WTC11 (cell line): ENCODE results near the gene ATP11A. TPM values are rescaled to one million over a fixed set of nuclear protein-coding genes. Genes with fewer than 3 reads are reported as not detected.
A peak's percentile ranks its signal among the peaks of the same experiment; 100 is the strongest.

ENCODE experiments used
- ATAC-seq: fragments of 200-7000 bp; cut with Tn5 transposase; 2 replicates; pipeline ENCODE4 v1.10.0; 2021; ENCODE audit warnings: mild to moderate bottlenecking, moderate library complexity
- CTCF ChIA-PET: fragments of 300-600 bp; sonication (Branson Sonifier 250); formaldehyde crosslinking; loops from one replicate; lab custom pipeline; 2021; ENCODE audit warnings: antibody characterized with exemption; lab: Charles Lee
- POLR2A ChIA-PET: fragments of 350-600 bp; sonication (Branson Sonifier 250); formaldehyde crosslinking; loops from one replicate; lab custom pipeline; 2021; ENCODE audit warnings: antibody characterized with exemption; lab: Charles Lee
- DNase-seq: peaks from one replicate; pipeline ENCODE4 v3.0.0; 2021; ENCODE audit warnings: low spot score
- H3K27ac Mint-ChIP-seq: 2 replicates; pipeline ENCODE4 v1.8.0; 2021; ENCODE audit warnings: mixed read lengths
- H3K27me3 Mint-ChIP-seq: 2 replicates; pipeline ENCODE4 v1.8.0; 2021; ENCODE audit warnings: low read depth, mild to moderate bottlenecking, moderate library complexity, mixed read lengths
- H3K36me3 Mint-ChIP-seq: 2 replicates; pipeline ENCODE4 v1.8.0; 2021; ENCODE audit warnings: mixed read lengths
- H3K4me1 Mint-ChIP-seq: 2 replicates; pipeline ENCODE4 v1.8.0; 2022; ENCODE audit warnings: mixed read lengths
- H3K4me3 Mint-ChIP-seq: 2 replicates; pipeline ENCODE4 v1.8.0; 2021; ENCODE audit warnings: mild to moderate bottlenecking, moderate library complexity, mixed read lengths
- H3K9me3 Mint-ChIP-seq: 2 replicates; pipeline ENCODE4 v1.8.0; 2021; ENCODE audit warnings: mixed read lengths
- AR ChIP-seq: fragments of 250-450 bp; sonication (Bioruptor Pico); IDR thresholded peaks from 2 replicates; pipeline ENCODE4 v1.9.0; 2021; ENCODE audit warnings: mild to moderate bottlenecking
- ATF2 ChIP-seq: sonication (generic); formaldehyde crosslinking; IDR thresholded peaks from 2 replicates; pipeline ENCODE4 v1.8.1; 2022; ENCODE audit warnings: low read depth, missing genetic modification reagents, borderline replicate concordance
- ATF6 ChIP-seq: sonication (generic); formaldehyde crosslinking; IDR thresholded peaks from 2 replicates; pipeline ENCODE4 v1.8.1; 2023; ENCODE audit warnings: mild to moderate bottlenecking, missing genetic modification reagents
- CREB1 ChIP-seq: sonication (generic); formaldehyde crosslinking; IDR thresholded peaks from 2 replicates; pipeline ENCODE4 v1.8.0; 2023; ENCODE audit warnings: mild to moderate bottlenecking, missing genetic modification reagents
- E2F4 ChIP-seq: sonication (generic); formaldehyde crosslinking; IDR thresholded peaks from 2 replicates; pipeline ENCODE4 v1.8.1; 2022; ENCODE audit warnings: low read depth, mild to moderate bottlenecking, moderate library complexity, missing genetic modification reagents, borderline replicate concordance
- ERG ChIP-seq: fragments of 250-450 bp; sonication (Bioruptor Pico); IDR thresholded peaks from 2 replicates; pipeline ENCODE4 v1.8.0; 2021; ENCODE audit warnings: mild to moderate bottlenecking
- FOXK1 ChIP-seq: sonication (generic); formaldehyde crosslinking; IDR thresholded peaks from 2 replicates; pipeline ENCODE4 v1.8.0; 2022; ENCODE audit warnings: mild to moderate bottlenecking, moderate library complexity, missing genetic modification reagents
- IRF2 ChIP-seq: sonication (generic); formaldehyde crosslinking; IDR thresholded peaks from 2 replicates; pipeline ENCODE4 v1.8.0; 2022; ENCODE audit warnings: low read depth, missing genetic modification reagents, borderline replicate concordance
- JUN ChIP-seq: sonication (generic); formaldehyde crosslinking; IDR thresholded peaks from 2 replicates; pipeline ENCODE4 v1.8.0; 2023; ENCODE audit warnings: mild to moderate bottlenecking, missing genetic modification reagents
- KAT7 ChIP-seq: sonication (generic); formaldehyde crosslinking; IDR thresholded peaks from 2 replicates; pipeline ENCODE4 v1.8.1; 2023; ENCODE audit warnings: missing genetic modification reagents, mild to moderate bottlenecking, borderline replicate concordance
- MXD4 ChIP-seq: fragments of 250-450 bp; sonication (Bioruptor Pico); IDR thresholded peaks from 2 replicates; pipeline ENCODE4 v1.8.0; 2021; ENCODE audit warnings: mild to moderate bottlenecking, moderate library complexity, borderline replicate concordance
- NFE2L1 ChIP-seq: sonication (generic); formaldehyde crosslinking; IDR thresholded peaks from 2 replicates; pipeline ENCODE4 v1.8.1; 2023; ENCODE audit warnings: missing genetic modification reagents
- NR1H2 ChIP-seq: sonication (generic); formaldehyde crosslinking; IDR thresholded peaks from 2 replicates; pipeline ENCODE4 v1.9.0; 2021; ENCODE audit warnings: mild to moderate bottlenecking, moderate library complexity, missing genetic modification reagents
- NR2C2 ChIP-seq: sonication (generic); formaldehyde crosslinking; IDR thresholded peaks from 2 replicates; pipeline ENCODE4 v1.8.0; 2022; ENCODE audit warnings: mild to moderate bottlenecking, missing genetic modification reagents
- RELA ChIP-seq: sonication (generic); formaldehyde crosslinking; IDR thresholded peaks from 2 replicates; pipeline ENCODE4 v1.8.1; 2022; ENCODE audit warnings: missing genetic modification reagents, mild to moderate bottlenecking, borderline replicate concordance
- TEAD4 ChIP-seq: sonication (generic); formaldehyde crosslinking; IDR thresholded peaks from 2 replicates; pipeline ENCODE4 v1.8.0; 2022; ENCODE audit warnings: mild to moderate bottlenecking, missing genetic modification reagents
- USF2 ChIP-seq: sonication (generic); formaldehyde crosslinking; IDR thresholded peaks from 2 replicates; pipeline ENCODE4 v1.8.1; 2023; ENCODE audit warnings: mild to moderate bottlenecking, missing genetic modification reagents, moderate library complexity
- ZNF219 ChIP-seq: sonication (generic); formaldehyde crosslinking; IDR thresholded peaks from 2 replicates; pipeline ENCODE4 v1.8.0; 2023; ENCODE audit warnings: missing genetic modification reagents, mild to moderate bottlenecking, borderline replicate concordance
- ZNF423 ChIP-seq: fragments of 250-450 bp; sonication (Bioruptor Pico); IDR thresholded peaks from 2 replicates; pipeline ENCODE4 v2.1.2; 2022; ENCODE audit warnings: mild to moderate bottlenecking, moderate library complexity
- ZNF512 ChIP-seq: sonication (generic); formaldehyde crosslinking; IDR thresholded peaks from 2 replicates; pipeline ENCODE4 v1.8.1; 2022; ENCODE audit warnings: missing genetic modification reagents, borderline replicate concordance
- total RNA-seq: library from RNA; stranded (reverse); gene quantifications from 3 replicates; pipeline ENCODE4 v1.2.3, GENCODE V29; 2021

The ATP11A gene
- total RNA-seq, 1 experiment from 2014 or later = 100 TPM

- no peak for TF ChIP-seq ATF2 (CRISPR knock-in tag)
Measured at GRCh38 chr13:112821340-112822055, 131.7 kb downstream of the ATP11A start (continued).

GRCh38 chr13:112822851-112823250 is 133.0 kb downstream of the ATP11A start:
- Mint-ChIP-seq H3K27me3 (no peaks in the 10 kb centered on the region), H3K4me1 (no peaks in the 10 kb centered on the region), H3K27ac (peak overlapping the region; percentile 53; the same call in 1 of the 2 replicates), H3K9me3 (peaks cover 11% of the 10 kb centered on the region), H3K4me3 (no peak overlapping the region), H3K36me3 (peaks cover 83% of the 10 kb centered on the region)
- TF ChIP-seq NFE2L1 (no peak), CREB1 (CRISPR knock-in tag) (no peak), FOXK1 (no peak), E2F4 (no peak), KAT7 (CRISPR knock-in tag) (no peak), NR1H2 (CRISPR knock-in tag) (no peak)
- ChIA-PET POLR2A (no interaction called here), CTCF (no interaction called here)
- ATAC-seq (no peak), DNase-seq (peak; percentile 7)

GRCh38 chr13:112824429-112824828 is 134.6 kb downstream of the ATP11A start:
- Mint-ChIP-seq H3K4me1 (no peaks in the 10 kb centered on the region), H3K27me3 (no peaks in the 10 kb centered on the region), H3K9me3 (no peaks in the 10 kb centered on the region), H3K36me3 (peaks cover 83% of the 10 kb centered on the region), H3K27ac (no peak overlapping the region), H3K4me3 (no peak overlapping the region)
- DNase-seq (no peak), ATAC-seq (no peak)
- ChIA-PET CTCF (no interaction called here), POLR2A (no interaction called here)
- TF ChIP-seq ZNF219 (no peak), ATF6 (CRISPR knock-in tag) (no peak), JUN (CRISPR knock-in tag) (no peak), MXD4 (no peak), TEAD4 (CRISPR knock-in tag) (no peak), ERG (CRISPR knock-in tag) (no peak), FOXK1 (no peak), NR2C2 (no peak), AR (CRISPR knock-in tag) (no peak), USF2 (no peak), IRF2 (CRISPR knock-in tag) (no peak), ZNF423 (no peak), ZNF512 (CRISPR knock-in tag) (no peak), RELA (no peak)
